ENCODE data around the gene NRP1.
"Not testable (repeated sequence)": the region's sequence is repeated elsewhere in the genome, so short reads cannot be mapped to it uniquely, and the experiment has no call there.

NRP1 gene

DNA sequence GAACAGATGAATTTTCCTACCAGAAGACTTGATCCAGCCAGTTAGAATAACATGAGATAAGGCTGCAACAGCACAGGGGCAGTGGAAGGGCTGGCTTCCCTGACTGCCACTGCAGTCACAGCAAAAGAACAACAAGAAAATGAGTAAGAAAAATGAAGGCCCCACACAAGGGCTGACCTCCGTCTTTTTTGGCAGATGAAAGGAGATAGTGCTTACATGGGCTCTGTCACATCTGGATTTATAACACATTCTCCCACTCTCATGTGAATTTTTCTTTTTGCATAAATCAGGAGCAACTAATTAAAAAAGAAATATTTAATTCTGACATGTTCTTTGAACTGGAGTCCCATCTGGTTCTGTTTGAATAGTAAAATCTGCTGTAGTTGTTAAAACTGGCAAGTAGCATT is 99.6 kb downstream of the NRP1 start:
- FAIRE-seq, result peak; percentile 96

DNA sequence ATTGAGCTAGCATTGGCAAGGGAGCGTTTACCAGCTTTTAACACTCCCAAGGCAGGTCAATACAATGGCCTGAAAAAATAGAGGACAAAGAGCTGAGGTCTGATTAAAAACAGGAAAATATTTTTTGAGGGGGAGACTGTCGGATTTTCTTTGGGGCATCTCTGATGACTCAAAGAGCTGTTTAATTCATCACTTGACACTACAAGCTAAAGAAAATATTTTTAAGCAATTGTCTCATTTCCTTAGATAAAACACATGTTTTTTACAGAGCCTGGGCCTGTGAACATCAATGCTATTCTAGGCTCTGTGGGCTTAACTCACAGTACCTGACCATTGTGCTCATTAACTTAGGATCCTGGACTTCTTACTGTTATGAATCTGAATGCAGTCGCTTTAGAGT is 100.8 kb downstream of the NRP1 start:
- no peak for FAIRE-seq

DNA sequence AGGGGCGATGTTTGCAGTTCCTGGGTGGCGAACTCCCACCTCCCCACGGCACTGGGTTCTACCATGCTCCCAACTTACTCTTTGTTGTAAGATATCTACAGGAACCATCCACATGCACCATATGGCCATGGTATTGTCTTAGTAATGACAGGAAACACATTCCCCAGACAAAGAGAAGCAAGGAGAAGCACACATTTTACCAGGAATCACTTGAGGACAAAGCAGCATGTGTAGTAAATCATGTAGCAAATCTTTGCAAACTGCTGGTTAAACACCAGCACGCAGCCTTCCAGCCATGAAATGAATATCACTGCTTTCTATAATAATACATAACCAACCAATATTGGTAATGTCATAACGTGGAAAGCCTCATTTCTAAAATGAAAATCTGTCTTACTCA is 101.2 kb downstream of the NRP1 start:
- no peak for FAIRE-seq

- no peak for FAIRE-seq
Observed at GRCh38 chr10:33231621-33232350, 102.7 kb downstream of the NRP1 start.

GRCh38 chr10:33229949-33230267 is 104.6 kb downstream of the NRP1 start:
- FAIRE-seq, result no peak

GRCh38 chr10:33229252-33229948 is 105.1 kb downstream of the NRP1 start:
- no peak for FAIRE-seq

GRCh38 chr10:33228426-33228825 is 106.0 kb downstream of the NRP1 start:
- FAIRE-seq, result no peak

DNA sequence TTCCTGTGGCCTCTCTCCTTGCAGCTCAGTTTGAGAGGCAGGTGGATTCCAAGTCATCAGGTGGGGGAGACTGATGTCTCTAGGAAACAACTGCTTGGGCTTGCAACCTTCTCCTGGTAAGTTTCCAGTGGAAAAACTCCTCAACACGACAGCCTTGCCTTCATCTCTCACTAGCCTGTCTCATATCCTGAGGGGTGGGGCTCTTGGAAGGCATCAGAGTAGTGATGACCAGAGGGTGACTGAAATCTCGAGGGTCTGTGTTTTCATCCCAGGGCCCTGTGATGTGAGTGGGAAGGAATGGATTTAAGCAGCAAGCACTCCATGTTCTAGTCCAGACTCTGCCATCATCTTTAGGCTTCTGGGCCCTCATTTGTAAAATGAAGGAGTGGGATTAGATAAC is 107.0 kb downstream of the NRP1 start:
- no peak for FAIRE-seq

GRCh38 chr10:33224251-33224965 is 110.1 kb downstream of the NRP1 start:
- no peak for FAIRE-seq

DNA sequence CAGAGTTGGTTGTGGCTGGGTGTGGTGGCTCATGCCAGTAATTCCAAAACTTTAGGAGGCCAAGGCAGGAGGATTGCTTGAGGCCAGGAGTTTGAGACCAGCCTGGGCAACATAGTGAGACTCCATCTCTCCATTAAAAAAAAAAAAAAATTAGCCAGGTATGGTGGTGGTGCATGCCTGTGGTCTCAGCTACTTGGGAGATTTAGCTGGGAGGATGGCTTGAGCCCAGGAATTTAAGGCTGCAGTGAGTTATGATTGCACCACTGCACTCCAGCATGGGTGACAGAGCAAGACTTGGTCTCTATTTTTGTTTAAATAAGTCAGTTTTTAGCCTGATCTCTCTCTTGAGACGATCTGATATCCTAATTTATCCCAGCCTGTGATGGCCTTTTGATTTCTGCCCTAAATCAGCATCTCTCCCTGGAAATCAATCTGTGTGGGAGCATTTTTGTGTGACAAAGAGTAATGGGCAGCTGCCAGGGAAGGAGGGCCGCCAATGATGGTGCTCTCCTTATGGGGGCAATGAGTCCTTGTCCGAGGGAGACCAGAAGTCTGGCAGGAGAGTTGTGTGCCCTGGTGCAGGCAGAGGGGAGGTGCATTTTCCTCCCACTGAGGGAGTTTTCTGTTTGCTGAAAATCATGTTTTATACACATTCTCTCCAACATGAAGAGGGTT is 111.0 kb downstream of the NRP1 start:
- FAIRE-seq, result no peak

GRCh38 chr10:33222304-33222703 is 112.2 kb downstream of the NRP1 start:
- not testable (repeated sequence) for FAIRE-seq

- FAIRE-seq, result no peak
Observed at GRCh38 chr10:33217854-33218253, 116.6 kb downstream of the NRP1 start.

DNA sequence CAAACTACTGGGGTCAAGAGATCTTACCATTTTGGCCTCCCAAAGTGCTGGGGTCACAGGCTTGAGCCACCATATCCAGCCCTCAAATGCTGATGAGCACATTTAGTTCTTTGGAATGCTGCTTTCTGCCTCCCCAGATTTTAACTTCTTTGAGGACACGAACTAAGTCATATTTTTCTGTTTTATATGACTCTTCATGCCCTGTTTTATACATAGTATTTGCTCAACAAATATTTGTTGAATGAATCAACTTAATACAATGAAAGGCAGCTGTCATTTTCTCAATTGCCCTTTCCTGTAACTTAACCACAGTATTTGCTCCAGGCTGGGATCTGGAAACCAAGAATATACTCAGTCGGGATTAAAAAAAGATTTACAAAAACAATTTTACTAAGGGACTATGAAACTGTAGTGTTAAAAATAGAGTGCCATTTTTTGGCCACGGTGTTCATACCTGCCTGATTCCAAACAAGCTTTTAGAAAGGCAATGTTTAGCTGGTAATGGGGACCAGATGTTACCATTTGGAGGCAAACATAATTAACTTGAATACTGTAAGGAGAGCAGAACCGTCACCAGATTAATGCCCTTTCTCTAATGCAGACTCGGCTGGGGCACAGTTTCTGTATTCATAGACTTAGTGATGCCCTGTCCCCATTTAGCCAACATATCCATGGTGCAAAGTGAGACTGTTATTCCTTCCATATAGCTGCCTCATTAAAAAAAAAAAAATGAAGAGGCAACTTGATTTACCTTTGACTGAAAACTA is 117.6 kb downstream of the NRP1 start:
- FAIRE-seq, result no peak

DNA sequence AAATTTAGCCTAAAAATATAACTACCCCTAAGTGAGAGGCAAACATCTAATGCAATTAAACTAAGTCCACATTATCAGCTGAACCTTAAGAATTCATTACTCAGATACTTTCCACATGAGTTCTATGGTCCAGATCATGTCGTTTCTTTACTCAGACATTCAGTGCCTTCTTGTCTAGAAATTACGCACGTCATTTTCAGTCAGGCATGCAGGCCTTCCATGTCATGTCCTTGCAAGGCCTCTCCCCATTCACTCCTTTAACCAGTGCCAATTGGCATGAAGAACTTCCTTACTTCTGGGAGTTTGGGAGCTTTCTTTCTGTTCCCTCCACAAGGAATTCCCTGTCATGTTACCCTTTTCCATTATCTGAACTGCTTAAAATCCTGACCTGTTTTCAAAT is 118.8 kb downstream of the NRP1 start:
- FAIRE-seq, result no peak

- no peak for FAIRE-seq
Observed at GRCh38 chr10:33215154-33215553, 119.3 kb downstream of the NRP1 start.

GRCh38 chr10:33214174-33214573 is 120.3 kb downstream of the NRP1 start:
- no peak for FAIRE-seq

DNA sequence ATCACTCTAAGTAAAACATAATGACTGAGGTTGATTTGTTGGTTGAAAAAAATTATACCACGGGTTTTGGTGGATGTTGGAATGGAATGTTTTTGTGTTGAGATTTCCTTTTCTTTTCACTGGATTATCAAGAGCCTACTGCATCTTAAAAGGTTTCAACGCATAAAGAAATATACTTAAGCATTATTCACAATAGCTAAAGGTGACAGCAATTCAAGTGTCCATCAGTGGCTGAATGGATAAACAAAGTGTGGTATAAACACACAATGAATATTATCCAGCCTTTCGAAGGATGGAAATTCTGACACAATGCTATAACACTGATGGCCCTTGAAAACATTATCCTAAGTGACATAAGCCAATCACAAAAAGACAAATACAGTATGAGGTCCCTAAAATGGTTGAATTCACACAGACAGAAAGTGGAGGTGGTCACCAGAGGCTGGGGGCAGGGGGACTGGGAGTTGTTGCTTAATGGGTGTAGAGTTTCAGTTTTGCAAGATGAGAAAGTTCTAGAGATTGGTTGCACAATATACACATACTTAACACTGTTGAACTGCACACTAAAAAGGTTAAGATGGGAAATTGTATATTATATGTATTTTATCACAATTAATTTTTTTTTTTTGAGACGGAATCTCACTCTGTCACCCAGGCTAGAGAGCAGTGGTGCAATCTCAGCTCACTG is 122.3 kb downstream of the NRP1 start:
- FAIRE-seq, result no peak

DNA sequence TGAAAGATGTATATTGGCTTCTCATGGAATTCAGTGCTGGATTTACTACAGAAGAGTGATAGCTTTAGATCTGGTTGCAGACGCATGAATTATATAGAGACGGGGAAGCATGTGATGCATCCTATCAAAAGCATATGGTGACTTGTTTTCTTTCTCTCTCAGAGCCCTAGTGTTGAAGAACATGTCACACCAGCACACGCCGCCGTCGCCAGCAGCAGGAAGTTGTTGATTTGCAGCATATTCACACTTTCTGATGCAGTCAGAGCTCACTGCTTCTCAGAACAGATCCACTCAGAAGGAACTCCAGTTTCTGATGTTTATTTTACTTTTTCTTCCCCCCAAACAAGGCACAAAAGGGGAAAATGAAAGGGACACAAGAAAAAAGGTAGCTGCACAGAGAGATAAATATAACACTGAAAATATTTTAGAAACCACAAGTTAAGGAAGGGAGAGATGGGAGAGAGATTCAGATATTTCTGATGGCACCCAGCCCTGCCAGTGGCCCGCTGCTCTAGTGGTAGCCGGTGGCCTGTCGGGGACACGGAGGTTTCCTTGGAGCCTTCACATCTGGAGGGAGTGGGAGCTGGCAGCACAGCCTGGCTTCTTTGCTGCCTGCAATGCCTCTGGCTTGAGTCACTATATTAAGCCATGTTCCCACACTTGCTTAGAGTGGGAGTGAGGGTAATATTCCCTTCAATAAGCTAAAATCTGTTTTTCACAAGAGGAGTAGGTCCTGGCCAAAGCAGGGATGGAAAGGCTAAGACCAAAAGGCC is 123.2 kb downstream of the NRP1 start:
- no peak for FAIRE-seq

DNA sequence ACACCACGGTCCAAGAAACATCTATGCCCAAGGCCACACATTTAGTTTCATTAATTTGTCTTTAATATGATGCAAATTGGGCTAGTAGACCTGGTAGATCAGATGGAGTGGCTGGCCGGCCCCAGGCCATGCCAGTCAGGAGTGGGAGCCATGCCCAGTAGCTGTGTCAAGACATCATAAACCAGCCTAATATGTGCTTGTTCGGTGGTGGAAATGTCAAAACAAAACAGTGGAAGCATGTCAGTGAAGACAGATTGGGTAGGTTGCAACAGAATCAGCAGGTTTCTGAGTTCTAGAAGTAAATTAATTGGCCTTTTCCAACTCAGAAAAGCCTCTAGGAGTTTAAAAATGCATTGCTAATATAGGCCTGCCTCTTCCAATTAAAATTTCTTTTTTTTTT is 124.7 kb downstream of the NRP1 start:
- no peak for FAIRE-seq

- FAIRE-seq, result no peak
Observed at GRCh38 chr10:33208166-33208565, 126.3 kb downstream of the NRP1 start.

DNA sequence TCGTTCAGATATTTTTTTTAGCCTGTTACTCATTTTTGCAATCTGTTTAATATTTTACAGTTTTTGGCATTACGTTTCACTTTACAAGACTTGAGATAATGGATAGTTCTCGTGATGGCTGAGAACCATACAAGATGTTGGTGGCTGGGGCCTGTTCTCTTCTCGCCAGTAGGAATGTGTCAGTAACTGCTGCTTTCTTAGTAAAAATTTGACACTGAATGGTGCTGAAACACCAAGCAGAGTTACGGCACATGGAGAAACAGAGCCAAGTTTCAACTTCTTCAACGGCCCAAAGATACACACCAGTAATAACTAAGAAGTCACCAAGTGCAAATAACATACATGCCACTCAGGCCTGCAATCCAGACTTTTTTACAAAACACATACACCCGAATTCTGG is 130.4 kb downstream of the NRP1 start:
- no peak for FAIRE-seq
